HEK293 (cell line): ENCODE results near the gene FIGNL1.

ENCODE experiments used
- CTCF ChIA-PET: fragments of 350-600 bp; formaldehyde crosslinking; extraction: SDS; loops from one replicate; lab custom pipeline; 2021; ENCODE audit warnings: antibody characterized with exemption; lab: Yijun Ruan, JAX
- POLR2A ChIA-PET: fragments of 300-600 bp; formaldehyde crosslinking; extraction: SDS; loops from one replicate; lab custom pipeline; 2020; ENCODE audit warnings: antibody characterized with exemption, inconsistent platforms; lab: Yijun Ruan, JAX
- H3K27ac ChIP-seq: fragments of 200-500 bp; sonication (Bioruptor generic); 2 replicates; pipeline ENCODE4 v1.5.1; 2014; ENCODE audit warnings: low read depth, low read length, control low read depth, inconsistent platforms; ENCODE audit errors: extremely low read depth
- H3K36me3 ChIP-seq, 2 experiments: fragments of 200-500 bp in 1 of 2; sonication (Bioruptor generic) in 1 of 2; 1 replicate in 1 of 2; 2 replicates in 1 of 2; pipeline ENCODE4 v1.5.1; 2014 to 2017; ENCODE audit warnings: inconsistent platforms in 2 of 2, low read length in 2 of 2; ENCODE audit not compliant: control insufficient read depth in 2 of 2, insufficient read depth in 1 of 2
- H3K4me1 ChIP-seq: fragments of 200-500 bp; sonication (Bioruptor generic); 2 replicates; pipeline ENCODE4 v1.5.1; 2014; ENCODE audit warnings: mild to moderate bottlenecking, low read length, inconsistent platforms; ENCODE audit not compliant: control insufficient read depth, insufficient read depth
- H3K4me3 ChIP-seq: 2 replicates; pipeline ENCODE4 v1.5.1; 2011; ENCODE audit warnings: low read depth, mild to moderate bottlenecking, control low read depth, low read length, moderate library complexity
- H3K9me3 ChIP-seq: fragments of 200-500 bp; sonication (Bioruptor generic); 2 replicates; pipeline ENCODE4 v1.5.1; 2014; ENCODE audit warnings: low read depth, low read length, inconsistent platforms; ENCODE audit not compliant: control insufficient read depth, insufficient read depth
- AEBP2 ChIP-seq: fragments of 450-650 bp; formaldehyde crosslinking; IDR thresholded peaks from 2 replicates; pipeline ENCODE4 v1.5.1; 2016; ENCODE audit warnings: missing biosample characterization, missing genetic modification characterization, borderline replicate concordance
- GLI4 ChIP-seq: fragments of 450-650 bp; formaldehyde crosslinking; IDR thresholded peaks from 2 replicates; pipeline ENCODE4 v1.5.1; 2016; ENCODE audit warnings: missing biosample characterization, missing genetic modification characterization
- KLF7 ChIP-seq: fragments of 450-650 bp; formaldehyde crosslinking; IDR thresholded peaks from 2 replicates; pipeline ENCODE4 v1.5.1; 2016; ENCODE audit warnings: missing biosample characterization, missing genetic modification characterization, borderline replicate concordance
- YY2 ChIP-seq: fragments of 450-650 bp; formaldehyde crosslinking; IDR thresholded peaks from 2 replicates; pipeline ENCODE4 v1.5.1; 2016; ENCODE audit warnings: missing biosample characterization, missing genetic modification characterization
- ZBTB10 ChIP-seq: fragments of 450-650 bp; formaldehyde crosslinking; IDR thresholded peaks from 2 replicates; pipeline ENCODE4 v1.5.1; 2016; ENCODE audit warnings: missing biosample characterization, missing genetic modification characterization
- ZFHX2 ChIP-seq: fragments of 450-650 bp; formaldehyde crosslinking; conservative IDR thresholded peaks from 2 replicates; pipeline ENCODE4 v1.5.1; 2016; ENCODE audit warnings: missing biosample characterization, missing genetic modification characterization
- ZNF138 ChIP-seq: fragments of 450-650 bp; formaldehyde crosslinking; IDR thresholded peaks from 2 replicates; pipeline ENCODE4 v1.5.1; 2016; ENCODE audit warnings: missing biosample characterization, missing genetic modification characterization, borderline replicate concordance
- ZNF175 ChIP-seq: fragments of 450-650 bp; formaldehyde crosslinking; IDR thresholded peaks from 2 replicates; pipeline ENCODE4 v1.5.1; 2016; ENCODE audit warnings: missing biosample characterization, missing genetic modification characterization
- ZNF239 ChIP-seq: fragments of 450-650 bp; formaldehyde crosslinking; IDR thresholded peaks from 2 replicates; pipeline ENCODE4 v1.5.1; 2016; ENCODE audit warnings: missing biosample characterization, missing genetic modification characterization
- ZNF518A ChIP-seq: fragments of 450-650 bp; formaldehyde crosslinking; conservative IDR thresholded peaks from 2 replicates; pipeline ENCODE4 v1.5.1; 2016; ENCODE audit warnings: low read depth, missing biosample characterization, missing genetic modification characterization
- ZNF626 ChIP-seq: fragments of 450-650 bp; sonication (Bioruptor Pico); formaldehyde crosslinking; IDR thresholded peaks from 2 replicates; pipeline ENCODE4 v1.5.1; 2018; ENCODE audit warnings: missing biosample characterization, missing genetic modification characterization, inconsistent platforms
- ZNF792 ChIP-seq: fragments of 450-650 bp; formaldehyde crosslinking; IDR thresholded peaks from 2 replicates; pipeline ENCODE4 v1.5.1; 2016; ENCODE audit warnings: missing biosample characterization, missing genetic modification characterization
- TF ChIP-seq, protein P1 (sequence below): fragments of 450-650 bp; formaldehyde crosslinking; IDR thresholded peaks from 2 replicates; pipeline ENCODE4 v1.5.1; 2016; ENCODE audit warnings: missing biosample characterization, missing genetic modification characterization
- TF ChIP-seq, protein P2 (sequence below): IDR thresholded peaks from 2 replicates; pipeline ENCODE4 v1.6.1; 2011; ENCODE audit warnings: mild to moderate bottlenecking, low read depth, low read length, borderline replicate concordance

FIGNL1 gene

GRCh38 chr7:50486512-50486911 lies 36.4 kb upstream of the FIGNL1 start (continued):
- no peak for TF ChIP-seq ZNF518A (tag by site-specific recombination)
- TF ChIP-seq, all 188 proteins: peak for 0

GRCh38 chr7:50481867-50482266 lies 31.7 kb upstream of the FIGNL1 start:
- H3K4me1 ChIP-seq = no peaks in the 10 kb centered on the region
- H3K4me3 ChIP-seq = no peak overlapping the region
- TF ChIP-seq ZNF175 (tag by site-specific recombination) = no peak
- no peak for TF ChIP-seq YY2 (tag by site-specific recombination)
- no peak for TF ChIP-seq ZBTB10
- TF ChIP-seq KLF7 (tag by site-specific recombination) = no peak
- TF ChIP-seq ZNF792 = no peak
- TF ChIP-seq ZNF626 = no peak
- ChIA-PET CTCF (interaction anchor here (3.0 kb wide), 1 partner anchor 14 kb away, joined by 10 read pairs; no protein-coding TSS in a partner anchor), POLR2A (no interaction called here)
- H3K36me3 ChIP-seq = no peaks in the 10 kb centered on the region
- H3K27ac ChIP-seq = no peak overlapping the region
- H3K9me3 ChIP-seq = no peaks in the 10 kb centered on the region

- TF ChIP-seq AEBP2 (tag by site-specific recombination) (no peak), ZNF239 (tag by site-specific recombination) (no peak), ZFHX2 (no peak), ZNF138 (tag by site-specific recombination) (no peak), KLF7 (tag by site-specific recombination) (no peak), GLI4 (tag by site-specific recombination) (no peak)
- TF ChIP-seq, protein P1, sequence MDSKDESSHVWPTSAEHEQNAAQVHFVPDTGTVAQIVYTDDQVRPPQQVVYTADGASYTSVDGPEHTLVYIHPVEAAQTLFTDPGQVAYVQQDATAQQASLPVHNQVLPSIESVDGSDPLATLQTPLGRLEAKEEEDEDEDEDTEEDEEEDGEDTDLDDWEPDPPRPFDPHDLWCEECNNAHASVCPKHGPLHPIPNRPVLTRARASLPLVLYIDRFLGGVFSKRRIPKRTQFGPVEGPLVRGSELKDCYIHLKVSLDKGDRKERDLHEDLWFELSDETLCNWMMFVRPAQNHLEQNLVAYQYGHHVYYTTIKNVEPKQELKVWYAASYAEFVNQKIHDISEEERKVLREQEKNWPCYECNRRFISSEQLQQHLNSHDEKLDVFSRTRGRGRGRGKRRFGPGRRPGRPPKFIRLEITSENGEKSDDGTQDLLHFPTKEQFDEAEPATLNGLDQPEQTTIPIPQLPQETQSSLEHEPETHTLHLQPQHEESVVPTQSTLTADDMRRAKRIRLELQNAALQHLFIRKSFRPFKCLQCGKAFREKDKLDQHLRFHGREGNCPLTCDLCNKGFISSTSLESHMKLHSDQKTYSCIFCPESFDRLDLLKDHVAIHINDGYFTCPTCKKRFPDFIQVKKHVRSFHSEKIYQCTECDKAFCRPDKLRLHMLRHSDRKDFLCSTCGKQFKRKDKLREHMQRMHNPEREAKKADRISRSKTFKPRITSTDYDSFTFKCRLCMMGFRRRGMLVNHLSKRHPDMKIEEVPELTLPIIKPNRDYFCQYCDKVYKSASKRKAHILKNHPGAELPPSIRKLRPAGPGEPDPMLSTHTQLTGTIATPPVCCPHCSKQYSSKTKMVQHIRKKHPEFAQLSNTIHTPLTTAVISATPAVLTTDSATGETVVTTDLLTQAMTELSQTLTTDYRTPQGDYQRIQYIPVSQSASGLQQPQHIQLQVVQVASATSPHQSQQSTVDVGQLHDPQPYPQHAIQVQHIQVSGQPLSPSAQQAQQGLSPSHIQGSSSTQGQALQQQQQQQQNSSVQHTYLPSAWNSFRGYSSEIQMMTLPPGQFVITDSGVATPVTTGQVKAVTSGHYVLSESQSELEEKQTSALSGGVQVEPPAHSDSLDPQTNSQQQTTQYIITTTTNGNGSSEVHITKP = no peak
- TF ChIP-seq, protein P2, sequence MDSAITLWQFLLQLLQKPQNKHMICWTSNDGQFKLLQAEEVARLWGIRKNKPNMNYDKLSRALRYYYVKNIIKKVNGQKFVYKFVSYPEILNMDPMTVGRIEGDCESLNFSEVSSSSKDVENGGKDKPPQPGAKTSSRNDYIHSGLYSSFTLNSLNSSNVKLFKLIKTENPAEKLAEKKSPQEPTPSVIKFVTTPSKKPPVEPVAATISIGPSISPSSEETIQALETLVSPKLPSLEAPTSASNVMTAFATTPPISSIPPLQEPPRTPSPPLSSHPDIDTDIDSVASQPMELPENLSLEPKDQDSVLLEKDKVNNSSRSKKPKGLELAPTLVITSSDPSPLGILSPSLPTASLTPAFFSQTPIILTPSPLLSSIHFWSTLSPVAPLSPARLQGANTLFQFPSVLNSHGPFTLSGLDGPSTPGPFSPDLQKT = no peak
- no peak overlapping the region for H3K4me3 ChIP-seq
- H3K36me3 ChIP-seq = no peaks in the 10 kb centered on the region
- H3K4me1 ChIP-seq = no peaks in the 10 kb centered on the region
- H3K9me3 ChIP-seq = no peaks in the 10 kb centered on the region
- no peak overlapping the region for H3K27ac ChIP-seq
- ChIA-PET CTCF (interaction anchor here (0.7 to 3.0 kb wide), 2 partner anchors 13 to 107 kb away, joined by 3 to 10 read pairs; no protein-coding TSS in a partner anchor), POLR2A (no interaction called here)
These were observed 30.6 kb upstream of the FIGNL1 start for GRCh38 chr7:50480797-50481196.
